ENCODE measurements around the gene TRIM33.

DNA sequence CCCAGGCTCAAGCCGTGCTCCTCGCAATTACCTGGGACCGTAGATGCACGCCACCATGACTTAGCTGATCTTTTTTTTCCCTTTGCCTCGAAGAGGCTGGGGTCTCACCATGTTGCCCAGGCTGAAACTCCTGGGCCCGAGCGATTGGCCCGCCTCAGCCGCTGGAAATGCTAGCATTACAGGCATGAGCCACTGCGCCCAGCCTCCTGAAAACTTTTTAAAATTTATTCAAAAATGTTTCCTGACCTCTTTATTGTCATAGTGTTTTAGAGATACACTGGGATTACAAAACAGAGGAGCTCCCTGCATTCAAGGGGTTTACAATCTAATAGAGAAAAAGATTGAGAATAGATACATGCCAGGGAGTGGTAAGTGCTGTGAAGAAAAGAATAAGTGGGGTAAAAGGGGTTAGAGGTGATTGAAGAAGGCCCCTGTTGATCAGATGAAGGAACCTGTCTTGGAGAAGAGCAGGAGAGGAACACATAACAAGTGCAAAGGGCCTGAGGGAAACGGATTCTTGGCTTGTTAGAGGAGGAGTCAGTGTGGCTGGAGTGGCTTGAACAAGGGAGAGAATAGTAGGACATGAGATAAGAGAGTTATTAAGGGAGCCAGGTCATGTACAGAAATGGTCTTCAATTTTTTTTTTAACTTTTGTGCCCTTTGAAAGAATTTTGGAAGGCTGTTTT lies 1.7 kb upstream of the TRIM33 start:
- TF ChIP-seq, protein P1, sequence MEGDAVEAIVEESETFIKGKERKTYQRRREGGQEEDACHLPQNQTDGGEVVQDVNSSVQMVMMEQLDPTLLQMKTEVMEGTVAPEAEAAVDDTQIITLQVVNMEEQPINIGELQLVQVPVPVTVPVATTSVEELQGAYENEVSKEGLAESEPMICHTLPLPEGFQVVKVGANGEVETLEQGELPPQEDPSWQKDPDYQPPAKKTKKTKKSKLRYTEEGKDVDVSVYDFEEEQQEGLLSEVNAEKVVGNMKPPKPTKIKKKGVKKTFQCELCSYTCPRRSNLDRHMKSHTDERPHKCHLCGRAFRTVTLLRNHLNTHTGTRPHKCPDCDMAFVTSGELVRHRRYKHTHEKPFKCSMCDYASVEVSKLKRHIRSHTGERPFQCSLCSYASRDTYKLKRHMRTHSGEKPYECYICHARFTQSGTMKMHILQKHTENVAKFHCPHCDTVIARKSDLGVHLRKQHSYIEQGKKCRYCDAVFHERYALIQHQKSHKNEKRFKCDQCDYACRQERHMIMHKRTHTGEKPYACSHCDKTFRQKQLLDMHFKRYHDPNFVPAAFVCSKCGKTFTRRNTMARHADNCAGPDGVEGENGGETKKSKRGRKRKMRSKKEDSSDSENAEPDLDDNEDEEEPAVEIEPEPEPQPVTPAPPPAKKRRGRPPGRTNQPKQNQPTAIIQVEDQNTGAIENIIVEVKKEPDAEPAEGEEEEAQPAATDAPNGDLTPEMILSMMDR (IDR thresholded peaks at IDR 0.05) = no peak
- TF ChIP-seq POLR2A (IDR thresholded peaks at IDR 0.05) = no peak

All from prostate gland (tissue), 2 donors.